ENCODE results near the gene SKAP1.

SKAP1 gene

GRCh38 chr17:48241770-48242497, 188.1 kb downstream of the SKAP1 start:
- Histone ChIP-seq H3K9ac (ENCODE audit: low read depth, low read length, poor library complexity) (no peak overlapping the region), H4K91ac (ENCODE audit: low read depth, low read length, poor library complexity) (no peak overlapping the region), H2BK12ac (ENCODE audit: low read length) (no peak overlapping the region), H2BK15ac (ENCODE audit: low read length) (no peak overlapping the region), H2BK120ac (ENCODE audit: low read depth, low read length) (no peak overlapping the region), H4K8ac (ENCODE audit: low read depth, low read length) (no peak overlapping the region), H2BK5ac (ENCODE audit: low read length) (no peak overlapping the region), H3K14ac (ENCODE audit: low read length) (no peak overlapping the region), H3K4me2 (ENCODE audit: insufficient read depth, low read length, poor library complexity, severe bottlenecking) (no peak overlapping the region), H3K18ac (ENCODE audit: low read length) (no peak overlapping the region), H3K4me3 (ENCODE audit: low read length in 2 of 2) (no peak overlapping the region), H3K4ac (ENCODE audit: low read length) (no peak overlapping the region), H3K9me3 (replicated peaks in 1 of 2; ENCODE audit: control insufficient read depth in 2 of 2, insufficient read depth in 1 of 2, low read depth in 1 of 2, low read length in 2 of 2) (no peaks in the 10 kb centered on the region), H3K27me3 (ENCODE audit: control insufficient read depth in 3 of 3, insufficient read depth in 3 of 3, low read depth in 1 of 3, low read length in 3 of 3) (peaks cover 0 to 34% (median 0%) of the 10 kb centered on the region in 3 experiments), H3K79me1 (ENCODE audit: low read depth, low read length) (no peaks in the 10 kb centered on the region), H3K23ac (ENCODE audit: low read depth, low read length, poor library complexity) (no peak overlapping the region), H3K27ac (replicated peaks; ENCODE audit: low read length) (no peak overlapping the region), H3K4me1 (ENCODE audit: control insufficient read depth in 2 of 2, insufficient read depth in 1 of 2, low read depth in 1 of 2, low read length in 2 of 2) (peaks cover 0 to 2% of the 10 kb centered on the region in 2 donors), H3K36me3 (replicated peaks in 1 of 2; ENCODE audit: control insufficient read depth in 2 of 2, insufficient read depth in 2 of 2, low read length in 2 of 2) (no peaks in the 10 kb centered on the region), H2AK5ac (ENCODE audit: low read depth, low read length) (no peak overlapping the region), H2AFZ (ENCODE audit: low read length) (no peak overlapping the region)
- DNase-seq (ENCODE audit: low spot score) = no peak
- WGBS, 2 donors (ENCODE audit: extremely low coverage in 2 of 2, insufficient read length in 2 of 2, insufficient replicate concordance in 1 of 2) = no CpG with 5 or more reads among the region's 7 CpGs

GRCh38 chr17:48241131-48241591, 188.9 kb downstream of the SKAP1 start:
- no peaks in the 10 kb centered on the region for H3K36me3 ChIP-seq (replicated peaks in 1 of 2; ENCODE audit: control insufficient read depth in 2 of 2, insufficient read depth in 2 of 2, low read length in 2 of 2)
- no peak overlapping the region for H2BK5ac ChIP-seq (ENCODE audit: low read length)
- no CpG with 5 or more reads among the region's 1 CpG for WGBS, 2 donors (ENCODE audit: extremely low coverage in 2 of 2, insufficient read length in 2 of 2, insufficient replicate concordance in 1 of 2)
- DNase-seq (ENCODE audit: low spot score) = no peak
- H3K4ac ChIP-seq (ENCODE audit: low read length) = no peak overlapping the region
- peaks cover 0 to 28% (median 0%) of the 10 kb centered on the region in 3 experiments for H3K27me3 ChIP-seq (ENCODE audit: control insufficient read depth in 3 of 3, insufficient read depth in 3 of 3, low read depth in 1 of 3, low read length in 3 of 3)
- H3K14ac ChIP-seq (ENCODE audit: low read length) = no peak overlapping the region
- no peak overlapping the region for H4K8ac ChIP-seq (ENCODE audit: low read depth, low read length)
- no peaks in the 10 kb centered on the region for H3K9me3 ChIP-seq (replicated peaks in 1 of 2; ENCODE audit: control insufficient read depth in 2 of 2, insufficient read depth in 1 of 2, low read depth in 1 of 2, low read length in 2 of 2)
- H3K4me3 ChIP-seq (ENCODE audit: low read length in 2 of 2) = no peak overlapping the region
- H4K91ac ChIP-seq (ENCODE audit: low read depth, low read length, poor library complexity) = no peak overlapping the region
- no peak overlapping the region for H3K4me2 ChIP-seq (ENCODE audit: insufficient read depth, low read length, poor library complexity, severe bottlenecking)
- no peak overlapping the region for H2AFZ ChIP-seq (ENCODE audit: low read length)
- no peak overlapping the region for H3K23ac ChIP-seq (ENCODE audit: low read depth, low read length, poor library complexity)
- H2BK12ac ChIP-seq (ENCODE audit: low read length) = no peak overlapping the region
- H3K4me1 ChIP-seq (ENCODE audit: control insufficient read depth in 2 of 2, insufficient read depth in 1 of 2, low read depth in 1 of 2, low read length in 2 of 2) = peaks cover 0 to 2% of the 10 kb centered on the region in 2 donors
- H3K9ac ChIP-seq (ENCODE audit: low read depth, low read length, poor library complexity) = no peak overlapping the region
- H2BK15ac ChIP-seq (ENCODE audit: low read length) = no peak overlapping the region
- H2BK120ac ChIP-seq (ENCODE audit: low read depth, low read length) = no peak overlapping the region
- H3K18ac ChIP-seq (ENCODE audit: low read length) = no peak overlapping the region
- H2AK5ac ChIP-seq (ENCODE audit: low read depth, low read length) = no peak overlapping the region
- H3K27ac ChIP-seq (replicated peaks; ENCODE audit: low read length) = no peak overlapping the region
- H3K79me1 ChIP-seq (ENCODE audit: low read depth, low read length) = no peaks in the 10 kb centered on the region

- no peak overlapping the region for H2AK5ac ChIP-seq (ENCODE audit: low read depth, low read length)
- H2BK120ac ChIP-seq (ENCODE audit: low read depth, low read length) = no peak overlapping the region
- H3K4me1 ChIP-seq (ENCODE audit: control insufficient read depth in 2 of 2, insufficient read depth in 1 of 2, low read depth in 1 of 2, low read length in 2 of 2) = peaks cover 0 to 2% of the 10 kb centered on the region in 2 donors
- no peak overlapping the region for H2BK5ac ChIP-seq (ENCODE audit: low read length)
- H2BK12ac ChIP-seq (ENCODE audit: low read length) = no peak overlapping the region
- no peak overlapping the region for H2AFZ ChIP-seq (ENCODE audit: low read length)
- H3K27ac ChIP-seq (replicated peaks; ENCODE audit: low read length) = no peak overlapping the region
- H3K4me2 ChIP-seq (ENCODE audit: insufficient read depth, low read length, poor library complexity, severe bottlenecking) = no peak overlapping the region
- no peaks in the 10 kb centered on the region for H3K36me3 ChIP-seq (replicated peaks in 1 of 2; ENCODE audit: control insufficient read depth in 2 of 2, insufficient read depth in 2 of 2, low read length in 2 of 2)
- H2BK15ac ChIP-seq (ENCODE audit: low read length) = no peak overlapping the region
- peaks cover 0 to 28% (median 0%) of the 10 kb centered on the region in 3 experiments for H3K27me3 ChIP-seq (ENCODE audit: control insufficient read depth in 3 of 3, insufficient read depth in 3 of 3, low read depth in 1 of 3, low read length in 3 of 3)
- no peak overlapping the region for H4K8ac ChIP-seq (ENCODE audit: low read depth, low read length)
- H3K4ac ChIP-seq (ENCODE audit: low read length) = no peak overlapping the region
- H3K4me3 ChIP-seq (ENCODE audit: low read length in 2 of 2) = no peak overlapping the region
- no peak overlapping the region for H3K18ac ChIP-seq (ENCODE audit: low read length)
- H3K14ac ChIP-seq (ENCODE audit: low read length) = no peak overlapping the region
- H3K9me3 ChIP-seq (replicated peaks in 1 of 2; ENCODE audit: control insufficient read depth in 2 of 2, insufficient read depth in 1 of 2, low read depth in 1 of 2, low read length in 2 of 2) = no peaks in the 10 kb centered on the region
- H3K79me1 ChIP-seq (ENCODE audit: low read depth, low read length) = no peaks in the 10 kb centered on the region
- DNase-seq (ENCODE audit: low spot score) = no peak
- no peak overlapping the region for H4K91ac ChIP-seq (ENCODE audit: low read depth, low read length, poor library complexity)
- H3K9ac ChIP-seq (ENCODE audit: low read depth, low read length, poor library complexity) = no peak overlapping the region
- no peak overlapping the region for H3K23ac ChIP-seq (ENCODE audit: low read depth, low read length, poor library complexity)
- no CpG with 5 or more reads among the region's 2 CpGs for WGBS, 2 donors (ENCODE audit: extremely low coverage in 2 of 2, insufficient read length in 2 of 2, insufficient replicate concordance in 1 of 2)
Measured at GRCh38 chr17:48240562-48241130, 189.4 kb downstream of the SKAP1 start.

- Histone ChIP-seq H3K9ac (ENCODE audit: low read depth, low read length, poor library complexity) (no peak overlapping the region), H2BK120ac (ENCODE audit: low read depth, low read length) (no peak overlapping the region), H3K14ac (ENCODE audit: low read length) (no peak overlapping the region), H3K4me1 (ENCODE audit: control insufficient read depth in 2 of 2, insufficient read depth in 1 of 2, low read depth in 1 of 2, low read length in 2 of 2) (peaks cover 0 to 2% of the 10 kb centered on the region in 2 donors), H3K27me3 (ENCODE audit: control insufficient read depth in 3 of 3, insufficient read depth in 3 of 3, low read depth in 1 of 3, low read length in 3 of 3) (peaks cover 0 to 28% (median 0%) of the 10 kb centered on the region in 3 experiments), H2BK12ac (ENCODE audit: low read length) (no peak overlapping the region), H3K79me1 (ENCODE audit: low read depth, low read length) (no peaks in the 10 kb centered on the region), H3K4ac (ENCODE audit: low read length) (no peak overlapping the region), H2BK5ac (ENCODE audit: low read length) (no peak overlapping the region), H3K23ac (ENCODE audit: low read depth, low read length, poor library complexity) (no peak overlapping the region), H4K8ac (ENCODE audit: low read depth, low read length) (no peak overlapping the region), H2BK15ac (ENCODE audit: low read length) (no peak overlapping the region), H2AK5ac (ENCODE audit: low read depth, low read length) (no peak overlapping the region), H3K9me3 (replicated peaks in 1 of 2; ENCODE audit: control insufficient read depth in 2 of 2, insufficient read depth in 1 of 2, low read depth in 1 of 2, low read length in 2 of 2) (no peaks in the 10 kb centered on the region), H3K18ac (ENCODE audit: low read length) (no peak overlapping the region), H3K36me3 (replicated peaks in 1 of 2; ENCODE audit: control insufficient read depth in 2 of 2, insufficient read depth in 2 of 2, low read length in 2 of 2) (no peaks in the 10 kb centered on the region), H3K4me2 (ENCODE audit: insufficient read depth, low read length, poor library complexity, severe bottlenecking) (no peak overlapping the region), H2AFZ (ENCODE audit: low read length) (no peak overlapping the region), H3K4me3 (ENCODE audit: low read length in 2 of 2) (no peak overlapping the region), H3K27ac (replicated peaks; ENCODE audit: low read length) (no peak overlapping the region), H4K91ac (ENCODE audit: low read depth, low read length, poor library complexity) (no peak overlapping the region)
- no peak for DNase-seq (ENCODE audit: low spot score)
- WGBS, 2 donors (ENCODE audit: extremely low coverage in 2 of 2, insufficient read length in 2 of 2, insufficient replicate concordance in 1 of 2) = no CpG with 5 or more reads among the region's 2 CpGs
Measured at GRCh38 chr17:48240122-48240521, 189.9 kb downstream of the SKAP1 start.
